Measurements from ENCODE around the gene CAMTA1. TPM values are rescaled to one million over a fixed set of nuclear protein-coding genes. Genes with fewer than 3 reads are reported as not detected.

CAMTA1 gene
- total RNA-seq, 1 donor from 2014 or later, result 109 TPM

DNA sequence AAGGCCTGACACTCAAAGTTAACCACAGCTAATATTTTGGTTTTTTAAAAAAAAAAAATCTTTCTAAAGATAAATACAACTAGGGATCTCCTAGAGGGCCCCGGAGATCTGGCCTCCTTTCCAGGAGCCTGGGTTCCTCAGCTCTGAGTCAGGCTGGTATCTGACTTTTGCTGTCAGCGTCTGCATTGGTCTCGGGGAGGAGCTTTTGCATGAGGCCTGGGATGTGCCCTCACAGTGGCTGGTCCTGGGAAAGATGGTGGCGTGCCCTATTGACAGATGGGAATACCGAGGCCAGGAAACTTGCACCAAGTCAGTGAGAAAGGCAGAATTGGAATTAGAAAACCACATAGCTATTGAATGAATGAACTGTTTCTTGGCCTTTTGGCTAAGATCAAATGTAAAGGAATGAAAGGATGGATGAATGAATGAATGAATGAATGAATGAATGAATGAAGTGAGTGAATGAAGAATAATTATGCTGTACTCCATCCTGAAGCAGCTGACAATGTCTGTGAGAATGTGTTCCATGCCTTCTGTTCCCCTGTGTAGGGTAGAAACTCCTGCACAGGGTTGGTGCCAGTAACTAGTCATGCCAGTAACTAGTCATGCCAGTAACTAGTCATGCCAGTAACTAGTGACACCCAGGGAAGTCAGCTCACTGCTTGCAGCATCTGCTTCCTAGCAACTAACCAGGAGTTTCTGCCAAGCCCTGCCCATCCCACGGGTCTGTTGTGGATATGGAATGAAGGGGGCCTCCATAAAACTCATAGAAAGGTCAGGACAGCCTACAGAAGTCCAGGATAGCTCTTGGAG is 743.3 kb downstream of the CAMTA1 start:
- no peak for TF ChIP-seq CTCF (conservative IDR thresholded peaks at IDR 0.05)
- no peak overlapping the region for H3K27ac Mint-ChIP-seq (ENCODE audit: unreplicated experiment)
- H3K4me3 Mint-ChIP-seq, result no peak overlapping the region
- no peak for DNase-seq (ENCODE audit: low read depth, low spot score)
- H3K36me3 Mint-ChIP-seq (ENCODE audit: low read depth), result no peaks in the 10 kb centered on the region
- H3K9me3 Mint-ChIP-seq, result no peaks in the 10 kb centered on the region
- no peaks in the 10 kb centered on the region for H3K27me3 Mint-ChIP-seq (ENCODE audit: low read depth)
- H3K4me1 Mint-ChIP-seq, result no peaks in the 10 kb centered on the region

DNA sequence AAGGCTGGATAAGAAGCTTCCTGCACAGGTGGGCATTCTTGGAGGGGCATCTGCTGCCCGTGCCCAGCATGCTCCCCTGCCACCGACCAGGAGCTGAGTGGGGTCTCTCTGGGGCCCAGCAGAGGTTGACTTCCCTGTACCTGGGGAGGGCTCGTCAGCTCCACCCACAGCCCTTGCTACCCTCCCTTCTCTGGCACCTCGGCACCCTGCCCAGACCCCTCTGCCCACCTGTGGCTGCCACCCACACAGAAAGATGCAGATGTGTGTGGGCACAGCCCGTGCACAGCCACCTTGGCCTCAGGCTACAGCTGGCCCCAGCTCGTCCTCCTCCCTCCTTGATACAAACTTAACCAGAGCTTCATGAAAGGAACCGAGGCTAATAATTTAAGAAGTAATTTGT is 744.7 kb downstream of the CAMTA1 start:
- Mint-ChIP-seq H3K36me3 (ENCODE audit: low read depth) (no peaks in the 10 kb centered on the region), H3K4me1 (peaks cover 4% of the 10 kb centered on the region), H3K9me3 (no peaks in the 10 kb centered on the region), H3K27me3 (ENCODE audit: low read depth) (no peaks in the 10 kb centered on the region), H3K27ac (ENCODE audit: unreplicated experiment) (no peak overlapping the region), H3K4me3 (no peak overlapping the region)
- TF ChIP-seq CTCF (conservative IDR thresholded peaks at IDR 0.05), result no peak
- DNase-seq (ENCODE audit: low read depth, low spot score), result no peak

GRCh38 chr1:7531562-7532340 is 746.5 kb downstream of the CAMTA1 start:
- H3K4me3 Mint-ChIP-seq, result no peak overlapping the region
- no peaks in the 10 kb centered on the region for H3K9me3 Mint-ChIP-seq
- H3K27me3 Mint-ChIP-seq (ENCODE audit: low read depth), result peaks cover 2% of the 10 kb centered on the region
- DNase-seq (ENCODE audit: low read depth, low spot score), result no peak
- H3K36me3 Mint-ChIP-seq (ENCODE audit: low read depth), result no peaks in the 10 kb centered on the region
- H3K4me1 Mint-ChIP-seq, result peaks cover 14% of the 10 kb centered on the region
- no peak overlapping the region for H3K27ac Mint-ChIP-seq (ENCODE audit: unreplicated experiment)
- TF ChIP-seq CTCF (conservative IDR thresholded peaks at IDR 0.05), result no peak

DNA sequence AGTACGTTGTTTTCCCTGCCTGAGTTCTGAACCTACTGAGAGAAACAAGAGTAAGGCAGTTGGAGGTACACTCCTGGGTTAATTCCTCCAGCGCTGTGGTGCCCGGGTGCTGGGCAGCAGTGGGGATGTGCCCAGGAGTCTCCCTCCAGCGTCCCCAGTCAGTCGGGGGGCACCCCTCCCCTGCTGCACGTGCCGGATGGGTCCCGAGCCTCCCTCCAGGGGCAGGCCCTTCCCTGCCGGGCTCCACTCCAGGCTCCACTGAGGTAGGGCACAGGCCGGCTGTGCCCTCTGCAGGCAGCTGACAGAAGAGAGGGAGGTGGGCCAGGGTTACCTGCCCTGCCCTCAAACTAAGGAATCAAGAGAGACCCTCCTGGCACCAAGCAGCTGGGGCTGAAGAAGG is 747.8 kb downstream of the CAMTA1 start:
- Mint-ChIP-seq H3K9me3 (no peaks in the 10 kb centered on the region), H3K4me3 (no peak overlapping the region), H3K27me3 (ENCODE audit: low read depth) (peaks cover 4% of the 10 kb centered on the region), H3K36me3 (ENCODE audit: low read depth) (no peaks in the 10 kb centered on the region), H3K27ac (ENCODE audit: unreplicated experiment) (no peak overlapping the region), H3K4me1 (peaks cover 23% of the 10 kb centered on the region)
- no peak for TF ChIP-seq CTCF (conservative IDR thresholded peaks at IDR 0.05)
- DNase-seq (ENCODE audit: low read depth, low spot score), result no peak

DNA sequence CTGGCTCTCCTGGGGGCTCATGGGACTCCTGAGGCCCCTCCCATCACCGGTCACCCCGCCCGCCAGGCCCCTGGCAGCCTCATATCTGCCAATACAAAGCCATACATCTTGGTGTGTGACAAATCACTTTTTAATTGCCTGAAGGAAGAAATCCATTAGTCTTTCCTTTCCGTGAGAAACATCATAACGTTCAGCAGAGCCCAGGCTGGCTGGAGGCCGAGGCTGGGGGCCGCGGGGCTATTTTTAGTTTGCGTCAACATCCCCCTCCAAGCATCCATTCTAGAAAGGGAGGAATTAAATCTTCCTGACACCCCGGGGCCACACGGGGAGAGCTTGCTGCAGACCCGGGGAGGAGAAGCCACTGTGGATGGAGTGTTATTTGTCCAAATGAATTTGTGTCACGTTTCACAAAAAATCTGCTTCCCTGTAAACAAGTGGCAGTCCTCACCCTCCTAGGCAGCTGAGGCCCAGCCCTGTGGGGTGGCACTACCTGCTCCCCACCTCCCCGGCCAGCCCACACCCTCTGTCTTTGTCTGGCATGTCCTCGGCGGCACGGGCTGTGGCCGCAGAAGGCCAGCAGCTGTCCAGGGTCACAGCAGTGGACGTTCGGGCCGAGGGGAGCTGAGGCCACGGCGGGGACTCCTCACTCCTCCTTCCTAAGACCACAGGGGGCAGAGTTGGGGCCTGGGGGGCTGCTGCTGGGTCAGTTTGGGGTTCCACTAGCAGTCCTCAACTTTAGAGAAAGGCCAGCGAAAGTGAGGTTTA is 749.0 kb downstream of the CAMTA1 start:
- Mint-ChIP-seq H3K27ac (ENCODE audit: unreplicated experiment) (peak overlapping the region; percentile 12), H3K4me1 (peaks cover 35% of the 10 kb centered on the region), H3K9me3 (no peaks in the 10 kb centered on the region), H3K27me3 (ENCODE audit: low read depth) (peaks cover 4% of the 10 kb centered on the region), H3K4me3 (no peak overlapping the region), H3K36me3 (ENCODE audit: low read depth) (no peaks in the 10 kb centered on the region)
- TF ChIP-seq CTCF (conservative IDR thresholded peaks at IDR 0.05), result no peak
- DNase-seq (ENCODE audit: low read depth, low spot score), result no peak

Measured in neural crest cell (in vitro differentiated cells).